NCI-H2227 (cell line): ENCODE results near the gene FKBP9.
"Not testable (repeated sequence)": the region's sequence is repeated elsewhere in the genome, so short reads cannot be mapped to it uniquely, and the experiment has no call there.

Experiments
- DNase-seq: peaks from one replicate; lab custom pipeline; 2025; ENCODE audit not compliant: unreplicated experiment; lab: John Stamatoyannopoulos, UW

The FKBP9 gene

GRCh38 chr7:33005193-33005592 is 48.0 kb downstream of the FKBP9 start:
- not testable (repeated sequence) for DNase-seq

GRCh38 chr7:33005690-33006089 is 48.5 kb downstream of the FKBP9 start:
- DNase-seq = not testable (repeated sequence)

- DNase-seq = no peak
These were observed 52.5 kb downstream of the FKBP9 start for GRCh38 chr7:33009734-33010133.

DNA sequence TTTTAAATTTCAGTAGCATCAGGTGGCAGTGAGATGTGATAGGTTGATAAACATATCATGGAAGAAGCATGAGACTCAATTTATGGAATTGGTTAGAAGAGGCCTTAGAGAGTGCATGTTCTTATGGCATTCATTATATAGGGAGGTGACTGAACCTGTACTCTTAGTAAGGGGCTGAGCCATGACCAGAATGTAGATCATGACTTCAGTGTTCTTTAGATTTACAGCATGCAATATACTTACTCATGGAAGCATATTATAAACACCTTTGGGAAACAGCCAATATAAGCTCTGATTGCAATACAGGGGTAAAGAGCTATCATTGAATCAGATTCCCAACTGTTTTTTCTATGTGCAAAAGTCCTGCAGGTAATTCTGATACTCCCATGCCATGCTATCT is 55.1 kb downstream of the FKBP9 start:
- no peak for DNase-seq

- no peak for DNase-seq
These were observed 67.0 kb downstream of the FKBP9 start for GRCh38 chr7:33024189-33024757.

DNA sequence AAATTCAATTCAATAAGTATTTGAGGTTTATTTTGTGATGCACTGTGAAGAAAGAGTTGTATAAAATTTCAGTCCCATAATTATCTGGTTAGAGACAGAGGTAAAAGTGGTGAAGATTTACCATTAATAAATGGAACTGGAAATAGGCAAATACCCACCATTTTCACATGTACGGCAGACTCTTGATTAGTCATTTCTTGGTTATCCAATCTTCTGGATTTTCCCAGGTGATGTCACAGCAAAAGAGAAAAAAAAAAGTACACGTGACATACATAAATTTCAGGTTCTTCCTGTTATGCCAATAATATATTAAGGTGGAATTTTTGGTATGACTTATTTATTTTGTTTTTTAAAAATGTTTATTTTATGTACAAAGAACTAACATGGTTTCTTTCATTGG is 78.5 kb downstream of the FKBP9 start:
- DNase-seq = no peak

GRCh38 chr7:33038639-33039038 is 81.4 kb downstream of the FKBP9 start:
- DNase-seq = no peak

DNA sequence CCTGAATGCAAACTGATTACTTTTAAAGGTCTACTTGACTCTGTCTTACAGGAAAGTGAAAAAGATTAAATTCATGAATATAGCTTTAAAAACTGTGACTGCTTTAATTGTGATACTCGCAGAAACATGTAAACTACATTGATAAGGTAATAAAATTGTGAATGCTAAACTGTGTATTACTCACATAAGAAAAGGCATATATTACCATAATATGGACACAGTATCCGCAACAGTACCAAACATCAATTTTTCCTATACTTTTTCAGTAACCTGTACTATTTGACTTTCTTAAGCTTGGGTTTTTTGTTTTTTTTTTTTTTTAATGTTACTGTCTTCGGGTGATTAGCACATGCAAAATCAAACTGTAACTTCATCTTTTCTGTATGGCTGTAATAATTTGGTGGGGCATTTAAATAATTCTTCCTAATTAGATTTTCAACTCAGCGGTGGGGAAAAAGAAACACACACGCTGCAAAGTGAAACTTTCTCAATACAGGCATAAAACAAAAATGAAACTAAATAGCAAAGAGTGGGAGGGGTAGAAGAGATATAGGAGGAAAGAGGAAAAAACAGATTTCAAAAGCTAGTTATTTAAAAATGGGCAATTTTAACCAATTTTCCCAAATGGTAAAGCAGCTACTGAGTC is 82.1 kb downstream of the FKBP9 start:
- no peak for DNase-seq

GRCh38 chr7:33039903-33040292 is 82.7 kb downstream of the FKBP9 start:
- no peak for DNase-seq

- DNase-seq = no peak
These were observed 83.7 kb downstream of the FKBP9 start for GRCh38 chr7:33040803-33041516.

DNA sequence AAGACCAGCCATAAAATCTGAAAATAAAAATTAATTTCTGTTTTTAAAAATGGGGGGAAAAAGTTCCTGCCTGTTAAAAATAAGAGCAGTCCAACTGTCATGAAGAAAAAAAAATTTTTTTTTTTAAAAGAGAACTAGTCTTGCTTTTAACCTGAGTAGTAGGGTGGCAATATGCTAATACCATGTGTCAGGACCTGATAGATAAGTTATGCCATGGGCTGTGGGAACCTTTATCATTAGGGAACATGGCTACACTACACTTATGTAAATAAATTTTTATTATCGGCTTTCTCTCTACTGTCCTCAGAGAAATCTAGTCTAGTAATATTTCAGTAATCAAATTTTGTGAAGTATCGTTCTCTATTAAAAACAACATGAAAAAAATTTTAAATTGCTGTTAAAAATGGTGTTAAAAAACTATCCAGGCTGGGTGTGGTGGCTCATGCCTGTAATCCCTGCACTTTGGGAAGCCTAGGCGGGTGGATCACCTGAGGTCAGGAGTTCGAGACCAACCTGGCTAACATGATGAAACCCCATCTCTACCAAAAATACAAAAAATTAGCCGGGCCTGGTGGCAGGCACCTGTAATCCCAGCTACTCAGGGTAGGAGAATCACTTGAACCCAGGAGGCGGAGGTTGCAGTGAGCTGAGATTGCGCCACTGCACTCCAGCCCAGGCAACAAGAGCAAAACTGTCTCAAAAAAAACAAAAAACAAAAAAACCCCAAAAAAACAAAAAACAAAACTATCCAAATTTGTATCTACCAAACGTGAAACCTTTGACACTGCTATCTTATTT is 84.6 kb downstream of the FKBP9 start:
- no peak for DNase-seq

- no peak for DNase-seq
These were observed 86.5 kb downstream of the FKBP9 start for GRCh38 chr7:33043501-33044400.

DNA sequence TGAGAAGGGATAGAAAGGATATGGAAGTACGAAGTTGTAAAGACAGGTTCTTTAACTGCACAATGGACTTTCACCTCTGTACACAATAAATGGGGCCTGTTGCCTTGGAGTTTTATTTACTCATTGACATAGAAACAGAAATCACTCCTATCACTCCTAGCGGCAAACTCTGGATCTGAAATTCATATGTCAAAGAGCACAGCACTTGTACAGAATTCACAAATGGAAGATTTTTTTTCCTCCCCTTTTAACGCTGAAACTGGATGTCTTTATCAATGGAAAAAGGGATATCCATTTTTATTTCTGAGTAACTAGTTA is 87.1 kb downstream of the FKBP9 start:
- peak; percentile 30 for DNase-seq

- no peak for DNase-seq
These were observed 87.7 kb downstream of the FKBP9 start for GRCh38 chr7:33044986-33045385.

DNA sequence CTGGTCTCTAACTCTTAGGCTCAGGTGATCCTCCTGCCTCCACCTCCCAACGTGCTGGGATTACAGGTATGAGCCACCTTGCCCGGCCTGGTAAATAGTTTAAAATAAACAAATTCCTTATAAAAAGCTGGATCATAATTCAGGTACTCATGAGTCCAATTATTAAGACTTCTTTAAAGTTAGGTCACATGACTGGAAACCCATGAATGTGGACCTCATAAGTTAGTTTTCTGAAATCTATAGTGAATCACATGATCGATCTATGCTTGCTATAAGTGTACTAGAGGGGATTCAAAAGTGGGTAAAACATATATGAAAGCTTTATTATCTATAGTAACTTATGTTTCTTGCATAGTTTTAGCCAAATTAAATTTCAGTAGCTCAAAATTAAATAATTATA is 91.0 kb downstream of the FKBP9 start:
- DNase-seq = no peak

DNA sequence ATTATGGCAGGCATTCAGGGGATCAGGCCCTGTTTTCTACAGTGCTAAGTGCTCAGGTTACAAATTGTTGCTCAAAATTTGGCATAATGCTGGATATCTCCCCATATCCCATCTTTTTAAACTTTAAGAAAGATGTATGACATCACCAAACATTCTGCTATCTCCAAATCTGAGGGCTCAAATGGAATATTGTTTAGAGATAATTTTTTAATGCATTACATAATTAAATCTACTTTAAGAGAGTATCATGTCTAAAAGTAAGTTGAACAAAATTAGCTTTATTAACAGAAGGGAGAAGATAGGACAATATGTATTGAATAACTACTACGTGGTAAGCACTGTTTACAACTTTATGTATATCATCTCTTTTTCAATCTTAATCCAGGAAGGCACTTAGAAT is 91.5 kb downstream of the FKBP9 start:
- DNase-seq = no peak

- peak; percentile 45 for DNase-seq
These were observed 93.5 kb downstream of the FKBP9 start for GRCh38 chr7:33050535-33051318.

GRCh38 chr7:33053721-33054120 is 96.5 kb downstream of the FKBP9 start:
- DNase-seq = no peak

- DNase-seq = no peak
These were observed 97.2 kb downstream of the FKBP9 start for GRCh38 chr7:33054261-33054964.
